Sciatic nerve (tissue), 2 donors: Measurements from ENCODE around the gene WBP2. TPM values are rescaled to one million over a fixed set of nuclear protein-coding genes. Genes with fewer than 3 reads are reported as not detected.

Experiments used
- ATAC-seq: fragments of 200-7000 bp; cut with Tn5 transposase; one replicate; pipeline ENCODE4 v1.9.1; 2020; ENCODE audit warnings: mild to moderate bottlenecking, moderate library complexity
- DNase-seq: peaks from one replicate; pipeline ENCODE4 v3.0.0-alpha.2; 2020; ENCODE audit warnings: low spot score
- intact Hi-C: fragments of 100-400 bp; cut with DNase I; formaldehyde crosslinking; loops from one replicate; pipeline ENCODE4 v1.14.2; 2022
- total RNA-seq: library from RNA; stranded (reverse); fragmentation: NEBNext Ultra II Directional; extraction: Animal tissue kit (Norgen Biotek cat#: 25700); gene quantifications from one replicate; pipeline ENCODE4 v1.2.1, GENCODE V29; 2021
- donor health status: DM: no; HTN: no; CAD: no.
- donor health status: DM: no; HTN: no; CAD: no.

The WBP2 gene
- total RNA-seq, 1 donor from 2014 or later, result 156 TPM

- intact Hi-C loops, result no loop called here
- no peak for ATAC-seq
- DNase-seq, result no peak
Observed at GRCh38 chr17:75836605-75837004, 18.5 kb downstream of the WBP2 start.

GRCh38 chr17:75835654-75835987 is 19.5 kb downstream of the WBP2 start:
- ATAC-seq, result no peak
- intact Hi-C loops, result no loop called here
- DNase-seq, result no peak

GRCh38 chr17:75834928-75835653 is 20.0 kb downstream of the WBP2 start:
- DNase-seq (no peak), ATAC-seq (no peak)
- intact Hi-C loops, result no loop called here

- intact Hi-C loops, result no loop called here
- no peak for ATAC-seq
- no peak for DNase-seq
Observed at GRCh38 chr17:75834279-75834920, 20.7 kb downstream of the WBP2 start.

GRCh38 chr17:75832652-75833400 is 22.3 kb downstream of the WBP2 start:
- intact Hi-C loops, result no loop called here
- no peak for ATAC-seq
- no peak for DNase-seq

GRCh38 chr17:75832164-75832651 is 22.9 kb downstream of the WBP2 start:
- intact Hi-C loops, result no loop called here
- peak; percentile 65 for ATAC-seq
- no peak for DNase-seq

- no peak for ATAC-seq
Observed at GRCh38 chr17:75831032-75831571, 24.0 kb downstream of the WBP2 start.

GRCh38 chr17:75830164-75831031 is 24.7 kb downstream of the WBP2 start:
- intact Hi-C loops, result no loop called here

More at GRCh38 chr17:75831032-75831571, 24.0 kb downstream of the WBP2 start:
- intact Hi-C loops, result no loop called here
- DNase-seq, result no peak

GRCh38 chr17:75829747-75830146 is 25.4 kb downstream of the WBP2 start:
- DNase-seq, result no peak
- ATAC-seq, result no peak
- intact Hi-C loops, result no loop called here

More at GRCh38 chr17:75830164-75831031, 24.7 kb downstream of the WBP2 start:
- DNase-seq (no peak), ATAC-seq (no peak)

- ATAC-seq (no peak), DNase-seq (no peak)
- intact Hi-C loops, result no loop called here
Observed at GRCh38 chr17:75828741-75829140, 26.4 kb downstream of the WBP2 start.

- ATAC-seq (no peak), DNase-seq (no peak)
- intact Hi-C loops, result no loop called here
Observed at GRCh38 chr17:75828076-75828400, 27.1 kb downstream of the WBP2 start.

- intact Hi-C loops, result no loop called here
- DNase-seq (peak; percentile 80), ATAC-seq (peak; percentile 71)
Observed at GRCh38 chr17:75827308-75828075, 27.6 kb downstream of the WBP2 start.

GRCh38 chr17:75826561-75827307 is 28.4 kb downstream of the WBP2 start:
- DNase-seq (no peak), ATAC-seq (peak; percentile 3)
- intact Hi-C loops, result no loop called here

GRCh38 chr17:75825748-75826370 is 29.3 kb downstream of the WBP2 start:
- ATAC-seq (no peak), DNase-seq (no peak)
- intact Hi-C loops, result no loop called here

GRCh38 chr17:75825149-75825552 is 30.0 kb downstream of the WBP2 start:
- DNase-seq (no peak), ATAC-seq (peak; percentile 31)
- intact Hi-C loops, result no loop called here

- intact Hi-C loops, result no loop called here
- ATAC-seq, result peak; percentile 3
- no peak for DNase-seq
Observed at GRCh38 chr17:75824666-75825065, 30.5 kb downstream of the WBP2 start.

- ATAC-seq, result no peak
- intact Hi-C loops, result no loop called here
- DNase-seq, result no peak
Observed at GRCh38 chr17:75824050-75824552, 31.0 kb downstream of the WBP2 start.
